ENCODE results near the gene RAPGEF1. TPM values are rescaled to one million over a fixed set of nuclear protein-coding genes. Genes with fewer than 3 reads are reported as not detected.

Gene RAPGEF1
- total and polyA plus RNA-seq, 2 of the 13 experiments (the other 11 are each of a cell fraction or from before 2014, with no cell fraction given): 21.2 to 38.9 TPM

DNA sequence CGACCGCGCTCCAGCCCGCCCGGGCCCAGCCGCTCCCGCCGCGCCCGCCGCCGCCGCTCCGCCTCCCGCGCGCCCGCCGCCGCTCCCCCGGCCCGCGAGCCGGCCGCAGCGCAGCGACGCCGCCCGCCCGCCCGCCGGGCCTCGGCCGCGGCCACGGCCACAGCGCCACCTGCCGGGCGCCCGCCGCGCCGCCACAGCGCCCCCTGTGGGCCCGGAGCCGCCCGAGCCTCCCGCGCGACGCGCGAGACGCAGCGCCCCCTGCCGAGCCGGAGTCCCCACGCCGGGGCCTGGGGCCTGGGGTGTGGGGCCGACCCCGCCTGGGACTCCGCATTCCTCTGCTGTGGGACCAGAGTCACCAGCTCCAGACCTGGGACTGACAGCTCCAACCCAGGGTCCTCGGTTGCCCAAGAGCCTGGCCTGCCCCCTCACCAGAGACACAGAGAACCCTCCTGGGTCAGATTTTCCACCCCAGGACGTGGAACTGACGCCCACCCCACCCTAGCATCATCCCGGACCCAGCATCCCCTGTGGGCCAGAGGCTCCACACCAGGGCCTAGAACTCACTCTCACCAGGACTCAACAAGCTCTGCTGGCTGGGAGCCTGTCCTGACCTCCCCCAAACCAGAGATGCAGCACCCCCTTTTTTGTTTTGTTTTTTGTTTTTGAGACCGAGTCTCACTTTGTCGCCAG lies at the start of gene RAPGEF1 (continued):
- TF ChIP-seq RARA (CRISPR knock-in tag; IDR thresholded peaks at IDR 0.05): 0 out of 2 replicates have a peak, but pooled peaks have one; percentile 9
- TF ChIP-seq, protein P1, sequence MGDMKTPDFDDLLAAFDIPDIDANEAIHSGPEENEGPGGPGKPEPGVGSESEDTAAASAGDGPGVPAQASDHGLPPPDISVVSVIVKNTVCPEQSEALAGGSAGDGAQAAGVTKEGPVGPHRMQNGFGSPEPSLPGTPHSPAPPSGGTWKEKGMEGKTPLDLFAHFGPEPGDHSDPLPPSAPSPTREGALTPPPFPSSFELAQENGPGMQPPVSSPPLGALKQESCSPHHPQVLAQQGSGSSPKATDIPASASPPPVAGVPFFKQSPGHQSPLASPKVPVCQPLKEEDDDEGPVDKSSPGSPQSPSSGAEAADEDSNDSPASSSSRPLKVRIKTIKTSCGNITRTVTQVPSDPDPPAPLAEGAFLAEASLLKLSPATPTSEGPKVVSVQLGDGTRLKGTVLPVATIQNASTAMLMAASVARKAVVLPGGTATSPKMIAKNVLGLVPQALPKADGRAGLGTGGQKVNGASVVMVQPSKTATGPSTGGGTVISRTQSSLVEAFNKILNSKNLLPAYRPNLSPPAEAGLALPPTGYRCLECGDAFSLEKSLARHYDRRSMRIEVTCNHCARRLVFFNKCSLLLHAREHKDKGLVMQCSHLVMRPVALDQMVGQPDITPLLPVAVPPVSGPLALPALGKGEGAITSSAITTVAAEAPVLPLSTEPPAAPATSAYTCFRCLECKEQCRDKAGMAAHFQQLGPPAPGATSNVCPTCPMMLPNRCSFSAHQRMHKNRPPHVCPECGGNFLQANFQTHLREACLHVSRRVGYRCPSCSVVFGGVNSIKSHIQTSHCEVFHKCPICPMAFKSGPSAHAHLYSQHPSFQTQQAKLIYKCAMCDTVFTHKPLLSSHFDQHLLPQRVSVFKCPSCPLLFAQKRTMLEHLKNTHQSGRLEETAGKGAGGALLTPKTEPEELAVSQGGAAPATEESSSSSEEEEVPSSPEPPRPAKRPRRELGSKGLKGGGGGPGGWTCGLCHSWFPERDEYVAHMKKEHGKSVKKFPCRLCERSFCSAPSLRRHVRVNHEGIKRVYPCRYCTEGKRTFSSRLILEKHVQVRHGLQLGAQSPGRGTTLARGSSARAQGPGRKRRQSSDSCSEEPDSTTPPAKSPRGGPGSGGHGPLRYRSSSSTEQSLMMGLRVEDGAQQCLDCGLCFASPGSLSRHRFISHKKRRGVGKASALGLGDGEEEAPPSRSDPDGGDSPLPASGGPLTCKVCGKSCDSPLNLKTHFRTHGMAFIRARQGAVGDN (CRISPR knock-in tag; IDR thresholded peaks at IDR 0.05): peak; percentile 40
- peak; percentile 31; the same call in 1 of the 2 replicates for TF ChIP-seq MYC (CRISPR knock-in tag; IDR thresholded peaks at IDR 0.05; ENCODE audit: borderline replicate concordance)
- TF ChIP-seq ZBTB33 (CRISPR knock-in tag; IDR thresholded peaks at IDR 0.05): peak; percentile 68
- TF ChIP-seq ZMYM3 (CRISPR knock-in tag; IDR thresholded peaks at IDR 0.05): 0 out of 2 replicates have a peak, but pooled peaks have one; percentile 20
- TF ChIP-seq, protein P2, sequence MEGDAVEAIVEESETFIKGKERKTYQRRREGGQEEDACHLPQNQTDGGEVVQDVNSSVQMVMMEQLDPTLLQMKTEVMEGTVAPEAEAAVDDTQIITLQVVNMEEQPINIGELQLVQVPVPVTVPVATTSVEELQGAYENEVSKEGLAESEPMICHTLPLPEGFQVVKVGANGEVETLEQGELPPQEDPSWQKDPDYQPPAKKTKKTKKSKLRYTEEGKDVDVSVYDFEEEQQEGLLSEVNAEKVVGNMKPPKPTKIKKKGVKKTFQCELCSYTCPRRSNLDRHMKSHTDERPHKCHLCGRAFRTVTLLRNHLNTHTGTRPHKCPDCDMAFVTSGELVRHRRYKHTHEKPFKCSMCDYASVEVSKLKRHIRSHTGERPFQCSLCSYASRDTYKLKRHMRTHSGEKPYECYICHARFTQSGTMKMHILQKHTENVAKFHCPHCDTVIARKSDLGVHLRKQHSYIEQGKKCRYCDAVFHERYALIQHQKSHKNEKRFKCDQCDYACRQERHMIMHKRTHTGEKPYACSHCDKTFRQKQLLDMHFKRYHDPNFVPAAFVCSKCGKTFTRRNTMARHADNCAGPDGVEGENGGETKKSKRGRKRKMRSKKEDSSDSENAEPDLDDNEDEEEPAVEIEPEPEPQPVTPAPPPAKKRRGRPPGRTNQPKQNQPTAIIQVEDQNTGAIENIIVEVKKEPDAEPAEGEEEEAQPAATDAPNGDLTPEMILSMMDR (CRISPR knock-in tag; IDR thresholded peaks at IDR 0.05): peak; percentile 76
- TF ChIP-seq NCOA1 (CRISPR knock-in tag; IDR thresholded peaks at IDR 0.05): no peak
- peak; percentile 28; the same call in 1 of the 2 replicates for TF ChIP-seq TFDP2 (CRISPR knock-in tag; IDR thresholded peaks at IDR 0.05)
- TF ChIP-seq HNRNPH1 (optimal IDR thresholded peaks at IDR 0.05; ENCODE audit: low read depth, low read length): no peak
- TF ChIP-seq ZFX (CRISPR knock-in tag; IDR thresholded peaks at IDR 0.05; ENCODE audit: low read depth): peak; percentile 47; the same call in 1 of the 2 replicates
- TF ChIP-seq HOXA3 (CRISPR knock-in tag; IDR thresholded peaks at IDR 0.05): peak; percentile 47; the same call in 1 of the 2 replicates
- TF ChIP-seq SALL2 (CRISPR knock-in tag; IDR thresholded peaks at IDR 0.05): 0 out of 2 replicates have a peak, but pooled peaks have one; percentile 41
- TF ChIP-seq STAG1 (CRISPR knock-in tag; IDR thresholded peaks at IDR 0.05): peak; percentile 84
- TF ChIP-seq ZNF788 (CRISPR knock-in tag; IDR thresholded peaks at IDR 0.05; ENCODE audit: borderline replicate concordance): 0 out of 2 replicates have a peak, but pooled peaks have one; percentile 18
- no peak for TF ChIP-seq ZNF563 (CRISPR knock-in tag; IDR thresholded peaks at IDR 0.05)
- TF ChIP-seq, protein P3, sequence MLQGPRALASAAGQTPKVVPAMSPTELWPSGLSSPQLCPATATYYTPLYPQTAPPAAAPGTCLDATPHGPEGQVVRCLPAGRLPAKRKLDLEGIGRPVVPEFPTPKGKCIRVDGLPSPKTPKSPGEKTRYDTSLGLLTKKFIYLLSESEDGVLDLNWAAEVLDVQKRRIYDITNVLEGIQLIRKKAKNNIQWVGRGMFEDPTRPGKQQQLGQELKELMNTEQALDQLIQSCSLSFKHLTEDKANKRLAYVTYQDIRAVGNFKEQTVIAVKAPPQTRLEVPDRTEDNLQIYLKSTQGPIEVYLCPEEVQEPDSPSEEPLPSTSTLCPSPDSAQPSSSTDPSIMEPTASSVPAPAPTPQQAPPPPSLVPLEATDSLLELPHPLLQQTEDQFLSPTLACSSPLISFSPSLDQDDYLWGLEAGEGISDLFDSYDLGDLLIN (CRISPR knock-in tag; IDR thresholded peaks at IDR 0.05; ENCODE audit: borderline replicate concordance): 0 out of 2 replicates have a peak, but pooled peaks have one; percentile 29
- peak; percentile 68 for TF ChIP-seq YY1 (IDR thresholded peaks at IDR 0.05; ENCODE audit: insufficient read depth, insufficient replicate concordance, low read depth, low read length)
- TF ChIP-seq HMGA1 (CRISPR knock-in tag; conservative IDR thresholded peaks at IDR 0.05): no peak
